Smooth muscle cell (in vitro differentiated cells): ENCODE measurements around the gene STK32B. TPM values are rescaled to one million over a fixed set of nuclear protein-coding genes. Genes with fewer than 3 reads are reported as not detected.

ENCODE experiments used
- DNase-seq: peaks from one replicate; lab custom pipeline; 2025; ENCODE audit not compliant: unreplicated experiment; lab: John Stamatoyannopoulos, UW
- H2AFZ ChIP-seq: fragments of 200-600 bp; sonication (generic); 2 replicates; pipeline ENCODE4 v1.6.0; 2016; ENCODE audit warnings: antibody characterized with exemption, low read depth, mild to moderate bottlenecking
- H3F3A ChIP-seq: fragments of 200-600 bp; sonication (generic); 2 replicates; pipeline ENCODE4 v1.6.0; 2017; ENCODE audit warnings: antibody characterized with exemption, low read depth
- H3K27ac ChIP-seq: fragments of 200-600 bp; sonication (generic); 2 replicates; pipeline ENCODE4 v1.5.1; 2016; ENCODE audit warnings: low read depth, mild to moderate bottlenecking
- H3K27me3 ChIP-seq: fragments of 200-600 bp; sonication (generic); 2 replicates; pipeline ENCODE4 v1.6.1; 2016; ENCODE audit warnings: low read depth, mild to moderate bottlenecking
- H3K36me3 ChIP-seq: fragments of 200-600 bp; sonication (generic); 2 replicates; pipeline ENCODE4 v1.5.1; 2016; ENCODE audit warnings: low read depth
- H3K4me1 ChIP-seq: fragments of 200-600 bp; sonication (generic); 2 replicates; pipeline ENCODE4 v1.5.1; 2016; ENCODE audit warnings: low read depth
- H3K4me2 ChIP-seq: fragments of 200-600 bp; sonication (generic); 2 replicates; pipeline ENCODE4 v1.6.0; 2016; ENCODE audit warnings: mild to moderate bottlenecking
- H3K4me3 ChIP-seq: fragments of 200-600 bp; sonication (generic); 2 replicates; pipeline ENCODE4 v1.5.1; 2016; ENCODE audit warnings: mild to moderate bottlenecking
- H3K79me2 ChIP-seq: fragments of 200-600 bp; sonication (generic); 2 replicates; pipeline ENCODE4 v1.6.0; 2016; ENCODE audit warnings: low read depth, mild to moderate bottlenecking
- H3K9ac ChIP-seq: fragments of 200-600 bp; sonication (generic); 2 replicates; pipeline ENCODE4 v1.6.0; 2016; ENCODE audit warnings: low read depth
- H3K9me3 ChIP-seq: fragments of 200-600 bp; sonication (generic); replicated peaks from 2 replicates; pipeline ENCODE4 v1.5.1; 2016; ENCODE audit warnings: low read depth
- H4K20me1 ChIP-seq: fragments of 200-600 bp; sonication (generic); 2 replicates; pipeline ENCODE4 v1.6.0; 2016; ENCODE audit warnings: low read depth
- WGBS: methylation state at CpG from one replicate; pipeline ENCODE4 v1.1.7; 2016; ENCODE audit warnings: low lambda C conversion rate; 5-methylcytosine and 5-hydroxymethylcytosine counted together
- polyA plus RNA-seq: library from polyadenylated mRNA; unstranded; fragments of >200 nt; fragmentation: Nextera tagmentation; extraction: Ambion mirVana; gene quantifications from 2 replicates; pipeline ENCODE4 v1.2.1, GENCODE V29; 2016
- total RNA-seq: library from RNA; depleted of rRNA; stranded (reverse); fragments of >200 nt; gene quantifications from 2 replicates; pipeline ENCODE4 v1.2.3, GENCODE V29; 2014
- TF ChIP-seq, protein P1 (sequence below): fragments of 200-600 bp; sonication (generic); IDR thresholded peaks from 2 replicates; pipeline ENCODE4 v1.5.1; 2017; ENCODE audit warnings: borderline replicate concordance, mild to moderate bottlenecking, antibody characterized with exemption; ENCODE audit not compliant: insufficient read depth, poor library complexity, severe bottlenecking

Gene STK32B
- total and polyA plus RNA-seq, 2 experiments from 2014 or later = 3.5 to 4.0 TPM

DNA sequence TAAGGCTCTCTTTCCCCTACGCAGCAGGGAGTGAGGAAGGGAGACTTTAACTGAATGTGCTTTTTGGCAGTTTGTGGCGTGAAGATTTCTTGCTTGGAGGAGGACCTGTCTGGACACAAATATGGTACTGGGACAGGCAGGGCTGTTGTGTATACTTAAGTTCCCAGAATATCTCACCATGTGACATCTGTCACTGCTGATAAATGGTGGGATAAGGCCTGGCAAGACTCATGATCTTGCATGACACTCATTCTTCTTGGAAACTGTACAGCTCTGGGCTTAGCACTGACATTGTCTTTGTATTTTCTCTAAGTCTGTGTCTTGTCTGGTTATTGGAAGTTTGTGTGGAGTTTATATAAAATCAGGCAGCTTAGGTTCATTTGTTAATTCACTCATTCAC lies 93.1 kb downstream of the STK32B start:
- Histone ChIP-seq H3K4me2 (no peak overlapping the region), H4K20me1 (no peaks in the 10 kb centered on the region), H3K4me1 (no peaks in the 10 kb centered on the region), H3K79me2 (no peaks in the 10 kb centered on the region), H3K27ac (no peak overlapping the region), H3F3A (no peaks in the 10 kb centered on the region), H3K9me3 (no peaks in the 10 kb centered on the region), H3K4me3 (no peak overlapping the region), H3K9ac (no peak overlapping the region), H3K27me3 (peaks cover 27% of the 10 kb centered on the region), H3K36me3 (no peaks in the 10 kb centered on the region), H2AFZ (no peak overlapping the region)
- whole genome bisulfite sequencing = 68% methylated on average over 2 of the region's 2 CpGs
- TF ChIP-seq, protein P1, sequence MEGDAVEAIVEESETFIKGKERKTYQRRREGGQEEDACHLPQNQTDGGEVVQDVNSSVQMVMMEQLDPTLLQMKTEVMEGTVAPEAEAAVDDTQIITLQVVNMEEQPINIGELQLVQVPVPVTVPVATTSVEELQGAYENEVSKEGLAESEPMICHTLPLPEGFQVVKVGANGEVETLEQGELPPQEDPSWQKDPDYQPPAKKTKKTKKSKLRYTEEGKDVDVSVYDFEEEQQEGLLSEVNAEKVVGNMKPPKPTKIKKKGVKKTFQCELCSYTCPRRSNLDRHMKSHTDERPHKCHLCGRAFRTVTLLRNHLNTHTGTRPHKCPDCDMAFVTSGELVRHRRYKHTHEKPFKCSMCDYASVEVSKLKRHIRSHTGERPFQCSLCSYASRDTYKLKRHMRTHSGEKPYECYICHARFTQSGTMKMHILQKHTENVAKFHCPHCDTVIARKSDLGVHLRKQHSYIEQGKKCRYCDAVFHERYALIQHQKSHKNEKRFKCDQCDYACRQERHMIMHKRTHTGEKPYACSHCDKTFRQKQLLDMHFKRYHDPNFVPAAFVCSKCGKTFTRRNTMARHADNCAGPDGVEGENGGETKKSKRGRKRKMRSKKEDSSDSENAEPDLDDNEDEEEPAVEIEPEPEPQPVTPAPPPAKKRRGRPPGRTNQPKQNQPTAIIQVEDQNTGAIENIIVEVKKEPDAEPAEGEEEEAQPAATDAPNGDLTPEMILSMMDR = no peak
- no peak for DNase-seq

DNA sequence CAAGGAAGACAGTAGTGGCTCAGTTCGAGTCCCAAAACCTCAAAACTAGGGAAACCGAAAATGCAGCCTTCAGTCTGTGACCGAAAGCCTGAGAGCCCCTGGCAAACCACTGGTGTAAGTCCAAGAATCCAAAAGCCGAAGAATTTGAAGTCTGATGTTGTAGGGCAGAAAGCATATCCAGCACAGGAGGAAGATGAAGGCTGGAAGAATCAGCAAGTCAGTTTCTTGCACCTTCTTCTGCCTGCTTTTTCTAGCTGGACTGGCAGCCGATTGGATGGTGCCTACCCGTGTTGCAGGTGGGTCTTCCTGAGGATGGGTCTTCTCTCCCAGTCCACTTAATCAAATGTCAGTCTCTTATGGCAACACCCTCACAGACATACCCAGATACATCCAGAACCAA lies 95.0 kb downstream of the STK32B start:
- no peak overlapping the region for H2AFZ ChIP-seq
- no peaks in the 10 kb centered on the region for H3F3A ChIP-seq
- no peak overlapping the region for H3K27ac ChIP-seq
- WGBS = 86% methylated on average over 6 of the region's 6 CpGs
- no peak overlapping the region for H3K4me3 ChIP-seq
- TF ChIP-seq, protein P1 = no peak
- DNase-seq = no peak
- H3K27me3 ChIP-seq = peaks cover 28% of the 10 kb centered on the region
- H3K4me2 ChIP-seq = no peak overlapping the region
- H4K20me1 ChIP-seq = no peaks in the 10 kb centered on the region
- H3K9me3 ChIP-seq = no peaks in the 10 kb centered on the region
- H3K36me3 ChIP-seq = no peaks in the 10 kb centered on the region
- H3K9ac ChIP-seq = no peak overlapping the region
- no peaks in the 10 kb centered on the region for H3K79me2 ChIP-seq
- H3K4me1 ChIP-seq = no peaks in the 10 kb centered on the region

DNA sequence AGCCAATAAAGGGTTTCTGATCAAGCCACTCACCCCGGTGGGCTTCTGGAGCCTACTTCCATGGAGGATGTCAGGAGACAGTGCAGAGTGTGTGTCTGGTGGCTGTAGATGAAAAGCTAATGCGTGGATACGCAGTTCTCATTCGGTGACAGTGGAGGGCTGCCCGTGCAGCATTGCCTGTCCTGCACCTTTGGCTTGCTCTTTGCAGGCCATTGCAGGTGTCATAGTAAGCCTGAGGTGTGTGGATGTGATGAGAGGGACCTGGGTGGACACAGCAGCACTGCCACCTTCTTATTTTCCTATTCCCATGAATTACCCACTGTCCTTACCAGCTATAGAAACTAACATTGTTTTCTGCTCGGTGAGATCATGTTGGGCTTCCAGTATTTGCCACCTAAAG lies 101.2 kb downstream of the STK32B start:
- no peaks in the 10 kb centered on the region for H3K79me2 ChIP-seq
- H3F3A ChIP-seq = no peaks in the 10 kb centered on the region
- H3K36me3 ChIP-seq = no peaks in the 10 kb centered on the region
- WGBS = 83% methylated on average over 6 of the region's 6 CpGs
- H3K27ac ChIP-seq = no peak overlapping the region
- no peak overlapping the region for H3K4me3 ChIP-seq
- H3K4me2 ChIP-seq = no peak overlapping the region
- no peaks in the 10 kb centered on the region for H3K4me1 ChIP-seq
- H3K27me3 ChIP-seq = peaks cover 25% of the 10 kb centered on the region
- H3K9me3 ChIP-seq = no peaks in the 10 kb centered on the region
- no peaks in the 10 kb centered on the region for H4K20me1 ChIP-seq
- TF ChIP-seq, protein P1 = no peak
- H2AFZ ChIP-seq = no peak overlapping the region
- H3K9ac ChIP-seq = no peak overlapping the region
- DNase-seq = no peak

DNA sequence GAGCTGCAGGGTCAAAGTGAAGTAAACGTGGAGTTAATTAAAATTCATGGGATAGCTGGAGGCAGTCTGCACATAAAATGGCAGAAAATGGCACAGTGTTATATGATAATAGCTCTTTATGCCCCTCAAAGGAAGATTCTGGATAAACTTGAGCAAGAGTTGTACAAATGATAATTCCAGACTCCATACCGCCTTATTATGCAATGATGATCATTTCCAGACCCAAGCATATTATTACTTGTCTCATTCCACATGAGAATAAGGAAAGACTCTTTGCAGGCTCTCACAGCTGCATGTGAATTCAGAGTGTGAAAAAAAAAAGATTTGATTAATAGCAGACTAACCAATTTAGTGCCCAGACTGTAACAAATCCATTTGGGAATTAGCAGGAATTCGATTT lies 105.4 kb downstream of the STK32B start:
- TF ChIP-seq, protein P1 = no peak
- Histone ChIP-seq H3K4me2 (no peak overlapping the region), H3K9me3 (no peaks in the 10 kb centered on the region), H3K27ac (no peak overlapping the region), H3K4me1 (no peaks in the 10 kb centered on the region), H3K4me3 (no peak overlapping the region), H2AFZ (no peak overlapping the region), H4K20me1 (no peaks in the 10 kb centered on the region), H3K27me3 (peaks cover 3% of the 10 kb centered on the region), H3K36me3 (no peaks in the 10 kb centered on the region), H3K9ac (no peak overlapping the region), H3F3A (no peaks in the 10 kb centered on the region), H3K79me2 (no peaks in the 10 kb centered on the region)
- DNase-seq = no peak
- 45% methylated on average over 3 of the region's 3 CpGs for WGBS
